Ishikawa (cell line): ENCODE data around the gene PARP1.

Experiments used
- CEBPB ChIP-seq: IDR thresholded peaks from 2 replicates; pipeline ENCODE4 v1.6.1; 2012
- CREB1 ChIP-seq: IDR thresholded peaks from 2 replicates; pipeline ENCODE4 v1.6.1; 2012; ENCODE audit warnings: low read depth
- EGR1 ChIP-seq: IDR thresholded peaks from 2 replicates; pipeline ENCODE4 v1.6.1; 2012
- EP300 ChIP-seq: IDR thresholded peaks from 2 replicates; pipeline ENCODE4 v1.6.1; 2012; ENCODE audit warnings: borderline replicate concordance
- FOXM1 ChIP-seq: IDR thresholded peaks from 2 replicates; pipeline ENCODE4 v1.6.1; 2012; ENCODE audit warnings: low read depth, borderline replicate concordance
- NFIC ChIP-seq: IDR thresholded peaks from 2 replicates; pipeline ENCODE4 v1.6.1; 2012
- RAD21 ChIP-seq: IDR thresholded peaks from 2 replicates; pipeline ENCODE4 v1.6.1; 2012; ENCODE audit warnings: low read depth
- TAF1 ChIP-seq: IDR thresholded peaks from 2 replicates; pipeline ENCODE4 v1.6.1; 2012; ENCODE audit warnings: low read depth, mild to moderate bottlenecking
- TCF12 ChIP-seq: IDR thresholded peaks from 2 replicates; pipeline ENCODE4 v1.6.1; 2012; ENCODE audit warnings: low read depth
- TEAD4 ChIP-seq: IDR thresholded peaks from 2 replicates; pipeline ENCODE4 v1.6.1; 2012
- YY1 ChIP-seq: IDR thresholded peaks from 2 replicates; pipeline ENCODE4 v1.6.1; 2012; ENCODE audit warnings: low read depth
- ZBTB7A ChIP-seq: IDR thresholded peaks from 2 replicates; pipeline ENCODE4 v1.6.1; 2012; ENCODE audit warnings: low read depth
- TF ChIP-seq, protein P1 (sequence below): IDR thresholded peaks from 2 replicates; pipeline ENCODE4 v1.6.1; 2012
- TF ChIP-seq, protein P2 (sequence below): IDR thresholded peaks from 2 replicates; pipeline ENCODE4 v1.6.1; 2012

DNA sequence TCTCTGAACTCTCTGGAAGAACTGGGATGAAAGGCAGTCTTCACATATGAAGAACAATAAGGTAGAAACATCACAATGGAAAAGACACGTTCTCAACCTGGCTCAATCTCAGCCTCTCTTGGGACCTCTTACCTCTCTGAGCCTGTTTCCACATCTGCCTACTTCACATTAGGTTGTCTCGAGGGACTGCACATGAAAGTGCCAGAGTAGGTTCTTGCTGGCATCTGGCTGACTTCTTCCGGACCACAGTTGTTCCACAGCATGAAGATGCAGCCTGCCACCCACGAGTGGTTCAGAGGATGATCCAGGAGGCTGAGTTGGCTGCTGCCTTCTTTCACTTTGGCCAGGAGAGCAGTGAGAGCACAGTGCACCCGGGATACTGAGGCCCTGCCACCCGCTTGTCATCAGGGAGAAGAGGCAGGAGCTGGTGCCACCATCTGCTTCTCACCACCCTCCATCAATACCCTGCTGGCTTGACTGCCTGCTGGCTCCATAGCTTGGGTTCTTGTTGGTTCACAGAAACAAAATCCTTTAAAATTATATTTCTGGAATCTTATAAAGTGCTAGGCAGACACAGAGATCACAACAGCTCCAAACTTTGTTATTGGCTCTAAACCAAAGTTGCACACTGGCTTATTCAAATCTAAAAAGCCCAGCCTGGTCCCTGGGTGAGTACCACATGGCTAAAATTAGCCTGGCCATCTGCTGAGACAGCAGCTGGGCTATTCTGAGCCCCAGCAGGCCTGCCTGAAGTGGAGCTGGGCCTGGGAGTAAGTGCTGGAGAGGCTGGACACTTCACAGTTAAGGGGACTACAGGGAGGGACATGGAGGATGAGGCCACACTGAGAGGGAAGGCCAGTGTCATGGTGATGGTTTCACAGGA, 52.0 kb downstream of the PARP1 start:
- TF ChIP-seq YY1 = no peak
- no peak for TF ChIP-seq NFIC
- TF ChIP-seq TCF12 = no peak
- no peak for TF ChIP-seq CREB1
- no peak for TF ChIP-seq ZBTB7A
- TF ChIP-seq CEBPB = no peak
- TF ChIP-seq RAD21 = no peak
- no peak for TF ChIP-seq EGR1
- TF ChIP-seq TEAD4 = no peak
- no peak for TF ChIP-seq TAF1
- TF ChIP-seq EP300 = no peak
- TF ChIP-seq, protein P1, sequence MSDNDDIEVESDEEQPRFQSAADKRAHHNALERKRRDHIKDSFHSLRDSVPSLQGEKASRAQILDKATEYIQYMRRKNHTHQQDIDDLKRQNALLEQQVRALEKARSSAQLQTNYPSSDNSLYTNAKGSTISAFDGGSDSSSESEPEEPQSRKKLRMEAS = no peak
- TF ChIP-seq, protein P2, sequence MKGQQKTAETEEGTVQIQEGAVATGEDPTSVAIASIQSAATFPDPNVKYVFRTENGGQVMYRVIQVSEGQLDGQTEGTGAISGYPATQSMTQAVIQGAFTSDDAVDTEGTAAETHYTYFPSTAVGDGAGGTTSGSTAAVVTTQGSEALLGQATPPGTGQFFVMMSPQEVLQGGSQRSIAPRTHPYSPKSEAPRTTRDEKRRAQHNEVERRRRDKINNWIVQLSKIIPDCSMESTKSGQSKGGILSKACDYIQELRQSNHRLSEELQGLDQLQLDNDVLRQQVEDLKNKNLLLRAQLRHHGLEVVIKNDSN = no peak
- no peak for TF ChIP-seq FOXM1
